H1 (cell line): ENCODE results near the gene TMTC2. TPM values are rescaled to one million over a fixed set of nuclear protein-coding genes. Genes with fewer than 3 reads are reported as not detected.

Experiments
- CTCF ChIA-PET: fragments of 300-600 bp; sonication (Branson Sonifier 250); formaldehyde crosslinking; loops from one replicate; lab custom pipeline; 2021; ENCODE audit not compliant: partially characterized antibody; lab: Charles Lee
- POLR2A ChIA-PET: fragments of 300-600 bp; sonication (Branson Sonifier 250); formaldehyde crosslinking; loops from one replicate; lab custom pipeline; 2021; ENCODE audit warnings: inconsistent platforms; ENCODE audit not compliant: partially characterized antibody; lab: Charles Lee
- DNase-seq, 2 experiments: peaks; one replicate each; pipeline versions ENCODE4 v3.0.0 to v3.0.0-alpha.2; 2010 to 2022; ENCODE audit warnings: low spot score in 2 of 2, low read depth in 1 of 2, mixed read lengths in 1 of 2
- FAIRE-seq: peaks from 2 replicates; lab custom pipeline; 2011; peaks lifted over from hg19 to GRCh38; lab: Jason Lieb, UNC
- H2AFZ ChIP-seq: 2 replicates; pipeline ENCODE4 v1.8.1; 2012; ENCODE audit warnings: low read length, inconsistent platforms
- H2AK5ac ChIP-seq: 2 replicates; pipeline ENCODE4 v1.6.1; 2013; ENCODE audit warnings: low read depth, low read length
- H2BK120ac ChIP-seq: replicated peaks from 2 replicates; pipeline ENCODE3; 2013; ENCODE audit warnings: low read depth, low read length, inconsistent platforms
- H2BK12ac ChIP-seq: 2 replicates; pipeline ENCODE4 v1.6.1; 2013; ENCODE audit warnings: low read depth, low read length
- H2BK15ac ChIP-seq: 2 replicates; pipeline ENCODE4 v1.6.1; 2013; ENCODE audit warnings: low read length
- H2BK20ac ChIP-seq: 2 replicates; pipeline ENCODE4 v1.6.1; 2013; ENCODE audit warnings: low read length
- H2BK5ac ChIP-seq: 2 replicates; pipeline ENCODE4 v1.6.1; 2013; ENCODE audit warnings: low read depth, low read length
- H3K14ac ChIP-seq: 2 replicates; pipeline ENCODE4 v1.6.1; 2013; ENCODE audit warnings: inconsistent platforms; ENCODE audit not compliant: insufficient read length
- H3K18ac ChIP-seq: 2 replicates; pipeline ENCODE4 v1.6.1; 2013; ENCODE audit warnings: low read length; ENCODE audit errors: extremely low read depth
- H3K23ac ChIP-seq: 2 replicates; pipeline ENCODE4 v1.6.1; 2013; ENCODE audit warnings: inconsistent platforms; ENCODE audit not compliant: insufficient read length
- H3K23me2 ChIP-seq: 2 replicates; pipeline ENCODE4 v1.6.1; 2013; ENCODE audit warnings: low read depth, low read length
- H3K27ac ChIP-seq: 2 replicates; pipeline ENCODE4 v1.6.1; 2011; ENCODE audit warnings: low read depth, low read length, inconsistent platforms
- H3K27me3 ChIP-seq, 4 experiments: replicated peaks in 1 of 4; 1 replicate in 1 of 4; 2 replicates in 3 of 4; pipeline versions ENCODE4 v1.6.1 to v1.8.1; 2011 to 2013; ENCODE audit warnings: low read length in 3 of 4, mild to moderate bottlenecking in 3 of 4, inconsistent platforms in 2 of 4, mixed read lengths in 2 of 4, moderate library complexity in 1 of 4; ENCODE audit not compliant: control insufficient read depth in 3 of 4, insufficient read depth in 3 of 4; ENCODE audit errors: extremely low read depth in 1 of 4
- H3K36me3 ChIP-seq, 4 experiments: 2 replicates each; pipeline versions ENCODE4 v1.6.1 to v1.8.1; 2011 to 2013; ENCODE audit warnings: mild to moderate bottlenecking in 4 of 4, low read length in 3 of 4, moderate library complexity in 2 of 4, control low read depth in 1 of 4, inconsistent platforms in 1 of 4; ENCODE audit not compliant: insufficient read depth in 4 of 4, control insufficient read depth in 2 of 4
- H3K4ac ChIP-seq: replicated peaks from 2 replicates; pipeline ENCODE3; 2013; ENCODE audit warnings: low read length, low read depth, mixed read lengths, inconsistent platforms; ENCODE audit not compliant: insufficient read length
- H3K4me1 ChIP-seq, 4 experiments: replicated peaks in 1 of 4; 1 replicate in 1 of 4; 2 replicates in 3 of 4; pipeline versions ENCODE4 v1.6.1 to v1.8.1; 2011 to 2013; ENCODE audit warnings: low read length in 3 of 4, inconsistent platforms in 2 of 4, mixed read lengths in 1 of 4; ENCODE audit not compliant: insufficient read depth in 4 of 4, control insufficient read depth in 3 of 4
- H3K4me2 ChIP-seq, 2 experiments: 2 replicates each; pipeline versions ENCODE4 v1.6.1 to v1.8.1; 2011 to 2013; ENCODE audit warnings: low read depth in 2 of 2, low read length in 2 of 2, control low read depth in 1 of 2, inconsistent platforms in 1 of 2, mild to moderate bottlenecking in 1 of 2; ENCODE audit not compliant: insufficient read depth in 1 of 2
- H3K4me3 ChIP-seq, 4 experiments: fragments of 200-600, 300-600 bp in 1 of 4; sonication (generic), shearing (Covaris generic), sonication (Bioruptor Twin) in 1 of 4; 2 replicates each; pipeline versions ENCODE4 v1.5.1 to v1.8.1; 2011 to 2016; ENCODE audit warnings: low read length in 4 of 4, low read depth in 3 of 4, control low read depth in 2 of 4, inconsistent platforms in 2 of 4, mild to moderate bottlenecking in 2 of 4, mixed read lengths in 1 of 4, moderate library complexity in 1 of 4; ENCODE audit not compliant: insufficient read depth in 2 of 4; ENCODE audit errors: extremely low read depth in 1 of 4
- H3K56ac ChIP-seq: replicated peaks from 2 replicates; pipeline ENCODE3; 2013; ENCODE audit warnings: low read depth, mild to moderate bottlenecking, mixed read lengths, low read length, inconsistent platforms; ENCODE audit not compliant: insufficient read length
- H3K79me1 ChIP-seq: 2 replicates; pipeline ENCODE4 v1.6.1; 2013; ENCODE audit warnings: low read depth, low read length, control low read depth
- H3K79me2 ChIP-seq, 2 experiments: 2 replicates each; pipeline versions ENCODE4 v1.6.1 to v1.8.1; 2012 to 2013; ENCODE audit warnings: low read length in 2 of 2, mild to moderate bottlenecking in 2 of 2, inconsistent platforms in 1 of 2; ENCODE audit not compliant: insufficient read depth in 2 of 2, control insufficient read depth in 1 of 2
- H3K9ac ChIP-seq, 4 experiments: replicated peaks in 1 of 4; 1 replicate in 1 of 4; 2 replicates in 3 of 4; pipeline versions ENCODE4 v1.6.1 to v1.8.1; 2011 to 2013; ENCODE audit warnings: low read depth in 3 of 4, low read length in 3 of 4, control low read depth in 2 of 4, mild to moderate bottlenecking in 2 of 4, moderate library complexity in 2 of 4, inconsistent platforms in 1 of 4; ENCODE audit errors: extremely low read depth in 1 of 4
- H3K9me3 ChIP-seq, 2 experiments: 2 replicates each; pipeline versions ENCODE4 v1.6.1 to v1.8.1; 2012 to 2013; ENCODE audit warnings: mild to moderate bottlenecking in 2 of 2, moderate library complexity in 2 of 2, control low read depth in 1 of 2, inconsistent platforms in 1 of 2, low read depth in 1 of 2, low read length in 1 of 2, mixed read lengths in 1 of 2; ENCODE audit not compliant: insufficient read depth in 2 of 2
- H4K20me1 ChIP-seq, 2 experiments: replicated peaks in 1 of 2; 2 replicates each; pipeline versions ENCODE3 to v1.8.1; 2011 to 2013; ENCODE audit warnings: inconsistent platforms in 2 of 2, low read length in 2 of 2, mild to moderate bottlenecking in 1 of 2; ENCODE audit not compliant: insufficient read depth in 2 of 2, control insufficient read depth in 1 of 2
- H4K5ac ChIP-seq: 2 replicates; pipeline ENCODE4 v1.6.1; 2013; ENCODE audit warnings: low read length, low read depth, mixed read lengths, inconsistent platforms; ENCODE audit not compliant: insufficient read length
- H4K8ac ChIP-seq: 2 replicates; pipeline ENCODE4 v1.8.0; 2013; ENCODE audit warnings: mild to moderate bottlenecking, moderate library complexity, low read length, inconsistent platforms; ENCODE audit not compliant: insufficient read depth; ENCODE audit errors: extremely low read depth
- H4K91ac ChIP-seq: replicated peaks from 2 replicates; pipeline ENCODE3; 2013; ENCODE audit warnings: low read length, mixed read lengths, inconsistent platforms; ENCODE audit not compliant: insufficient read length
- SIX5 ChIP-seq: IDR thresholded peaks from 2 replicates; pipeline ENCODE4 v1.6.1; 2011; ENCODE audit warnings: mild to moderate bottlenecking, low read depth, low read length
- WGBS, 2 experiments: shearing (Covaris generic) in 1 of 2; methylation state at CpG; one replicate each; pipeline versions ENCODE4 v1.1.6 to v1.1.7; 2013 to 2015; ENCODE audit warnings: low lambda C conversion rate in 2 of 2, mixed read lengths in 2 of 2, inconsistent platforms in 1 of 2, low coverage in 1 of 2, missing lambda C conversion rate in 1 of 2; ENCODE audit not compliant: insufficient replicate concordance in 2 of 2, insufficient coverage in 1 of 2, insufficient read length in 1 of 2; ENCODE audit errors: extremely low coverage in 1 of 2, missing lambda C conversion rate in 1 of 2; 5-methylcytosine and 5-hydroxymethylcytosine counted together
- polyA plus RNA-seq, 7 experiments: library from polyadenylated mRNA; depleted of rRNA in 3 of 7; stranded (reverse) in 5 of 7; unstranded in 2 of 7; fragments of >200 nt in 5 of 7; fragments of 200-250 nt in 2 of 7; gene quantifications; 1 replicate in 5 of 7; 2 replicates in 1 of 7; 4 replicates in 1 of 7; pipeline versions ENCODE4 v1.2.1 to v1.2.3, GENCODE V29; 2011 to 2013; ENCODE audit warnings: missing spikeins in 2 of 7, mixed read lengths in 2 of 7
- total RNA-seq: library from RNA; stranded (reverse); fragmentation: NEBNext Ultra II Directional; extraction: Animal tissue kit (Norgen Biotek cat#: 25700); gene quantifications from 2 replicates; pipeline ENCODE4 v1.2.1, GENCODE V29; 2021

The TMTC2 gene
- total and polyA plus RNA-seq, 2 of the 8 experiments (the other 6 are each of a cell fraction or from before 2014, with no cell fraction given) = 2.3 to 3.9 TPM

DNA sequence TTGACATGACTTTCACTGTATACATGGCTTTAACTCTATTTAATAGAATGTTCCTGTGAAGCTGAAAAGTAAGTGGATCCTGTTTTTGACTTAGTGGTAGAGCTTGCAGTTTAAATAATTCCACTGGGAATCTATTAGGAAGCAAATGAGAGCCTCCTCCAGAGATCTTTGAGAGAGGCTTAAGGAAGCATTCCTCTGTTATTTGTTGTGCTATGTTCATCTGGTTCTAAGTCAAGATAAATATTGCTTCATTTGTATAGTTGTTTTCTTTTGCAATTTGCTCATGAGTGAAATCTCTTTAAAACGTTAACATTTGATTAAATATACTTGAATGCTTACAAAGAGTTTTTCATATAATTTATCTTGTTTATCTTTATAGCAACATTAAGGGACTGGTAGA is 70.4 kb downstream of the TMTC2 start:
- H3K4ac ChIP-seq = no peak overlapping the region
- H2AFZ ChIP-seq = no peak overlapping the region
- H4K8ac ChIP-seq = no peak overlapping the region
- no peak overlapping the region for H2BK120ac ChIP-seq
- no peak overlapping the region for H3K4me3 ChIP-seq
- FAIRE-seq (no peak), DNase-seq (no peak)
- H3K27ac ChIP-seq = no peak overlapping the region
- ChIA-PET POLR2A (interaction anchor here (0.8 kb wide), 1 partner anchor 70 kb away, joined by 3 read pairs; the partner anchor contains the start of gene TMTC2), CTCF (interaction anchor here (0.6 to 2.6 kb wide), 4 partner anchors 10 to 231 kb away, joined by 3 to 17 read pairs (median 4); partner anchors contain the start of gene TMTC2)
- H4K20me1 ChIP-seq = no peaks in the 10 kb centered on the region
- H3K14ac ChIP-seq = no peak overlapping the region
- H2BK15ac ChIP-seq = no peak overlapping the region
- H3K18ac ChIP-seq = no peak overlapping the region
- no peaks in the 10 kb centered on the region for H3K9me3 ChIP-seq
- 45% methylated on average over 1 of the region's 1 CpG; no CpG with 5 or more reads in 1 of the 2 experiments for WGBS, 2 experiments
- no peak overlapping the region for H3K4me2 ChIP-seq
- H3K79me2 ChIP-seq = no peaks in the 10 kb centered on the region
- no peak overlapping the region for H2AK5ac ChIP-seq
- H3K36me3 ChIP-seq = no peaks in the 10 kb centered on the region
- no peak overlapping the region for H2BK20ac ChIP-seq
- no peak overlapping the region for H2BK12ac ChIP-seq
- H3K56ac ChIP-seq = no peak overlapping the region
- no peak overlapping the region for H2BK5ac ChIP-seq
- no peak overlapping the region for H4K91ac ChIP-seq
- H3K23ac ChIP-seq = no peak overlapping the region
- no peak overlapping the region for H3K9ac ChIP-seq
- no peaks in the 10 kb centered on the region for H3K27me3 ChIP-seq
- peaks cover 0 to 11% (median 7%) of the 10 kb centered on the region in 4 experiments; a peak in 3 of 7 replicates for H3K4me1 ChIP-seq
- no peaks in the 10 kb centered on the region for H3K23me2 ChIP-seq
- H4K5ac ChIP-seq = no peak overlapping the region
- no peaks in the 10 kb centered on the region for H3K79me1 ChIP-seq
- TF ChIP-seq SIX5 = no peak
